Muscle of arm (tissue), 12 donors: ENCODE results near the gene SNX8. TPM values are rescaled to one million over a fixed set of nuclear protein-coding genes. Genes with fewer than 3 reads are reported as not detected.
"Not testable (repeated sequence)": the region's sequence is repeated elsewhere in the genome, so short reads cannot be mapped to it uniquely, and the experiment has no call there.

Experiments used
- DNase-seq: peaks from one replicate; pipeline ENCODE4 v3.0.0-alpha.2; 2013
- polyA plus RNA-seq, 12 donors: library from polyadenylated mRNA; unstranded; fragments of 120-200 nt; gene quantifications; one replicate each; pipeline ENCODE4 v1.2.1, GENCODE V29; 2013; ENCODE audit not compliant: insufficient read length in 12 of 12

SNX8 gene
- polyA plus RNA-seq, 12 donors = 14.1 to 40.2 (median 27.0) TPM; not detected in 1

GRCh38 chr7:2332606-2333231 is 18.5 kb upstream of the SNX8 start:
- not testable (repeated sequence) for DNase-seq

GRCh38 chr7:2331707-2332106 is 17.5 kb upstream of the SNX8 start:
- DNase-seq = no peak

GRCh38 chr7:2330493-2330892 is 16.3 kb upstream of the SNX8 start:
- no peak for DNase-seq

GRCh38 chr7:2326951-2327350 is 12.7 kb upstream of the SNX8 start:
- DNase-seq = no peak

- DNase-seq = no peak
Measured at GRCh38 chr7:2325162-2325561, 10.9 kb upstream of the SNX8 start.

GRCh38 chr7:2321020-2321419 is 6.8 kb upstream of the SNX8 start:
- no peak for DNase-seq

GRCh38 chr7:2317556-2318293 is 3.5 kb upstream of the SNX8 start:
- no peak for DNase-seq

GRCh38 chr7:2316578-2316977 is 2.3 kb upstream of the SNX8 start:
- no peak for DNase-seq

- no peak for DNase-seq
Measured at GRCh38 chr7:2315787-2316186, 1.5 kb upstream of the SNX8 start.

- DNase-seq = not testable (repeated sequence)
Measured at GRCh38 chr7:2314956-2315530, 802 bp upstream of the SNX8 start.

- DNase-seq = no peak
Measured at GRCh38 chr7:2313450-2314208, 612 bp downstream of the SNX8 start.

GRCh38 chr7:2312267-2312929 is 1.8 kb downstream of the SNX8 start:
- DNase-seq = no peak

- DNase-seq = no peak
Measured at GRCh38 chr7:2309889-2310331, 4.3 kb downstream of the SNX8 start.

- DNase-seq = no peak
Measured at GRCh38 chr7:2307690-2308107, 6.5 kb downstream of the SNX8 start.

- DNase-seq = no peak
Measured at GRCh38 chr7:2306688-2307087, 7.6 kb downstream of the SNX8 start.

GRCh38 chr7:2305258-2305657 is 9.0 kb downstream of the SNX8 start:
- not testable (repeated sequence) for DNase-seq

- DNase-seq = not testable (repeated sequence)
Measured at GRCh38 chr7:2303520-2303919, 10.7 kb downstream of the SNX8 start.

- not testable (repeated sequence) for DNase-seq
Measured at GRCh38 chr7:2302743-2303397, 11.4 kb downstream of the SNX8 start.

GRCh38 chr7:2301511-2301863 is 12.8 kb downstream of the SNX8 start:
- no peak for DNase-seq

- no peak for DNase-seq
Measured at GRCh38 chr7:2299870-2300512, 14.2 kb downstream of the SNX8 start.
